RKO (cell line): Measurements from ENCODE around the gene TACR1.
A peak's percentile ranks its signal among the peaks of the same experiment; 100 is the strongest.
"Not testable (repeated sequence)": the region's sequence is repeated elsewhere in the genome, so short reads cannot be mapped to it uniquely, and the experiment has no call there.

Experiments used
- DNase-seq: peaks from one replicate; pipeline ENCODE4 v3.0.0-alpha.2; 2016; ENCODE audit warnings: low spot score

TACR1 gene

DNA sequence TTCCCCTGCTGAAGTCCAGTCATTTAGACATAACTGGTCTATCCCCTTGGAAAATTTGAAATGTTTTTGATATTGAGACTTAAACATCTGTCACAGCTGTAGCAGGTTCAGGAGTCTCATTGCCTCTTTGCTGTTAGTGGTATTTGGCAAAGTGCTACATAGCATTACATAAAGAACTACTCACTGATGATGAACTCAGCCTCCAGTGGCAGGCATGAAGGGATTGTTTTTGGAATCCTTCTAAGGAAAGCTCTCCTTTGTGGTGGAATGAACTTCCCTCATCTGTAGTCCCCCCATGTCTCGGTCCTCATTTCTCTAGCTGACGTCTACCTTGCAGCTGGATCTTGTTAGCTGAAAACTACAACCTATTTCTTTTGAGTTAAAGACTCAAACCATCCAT lies 111.6 kb downstream of the TACR1 start:
- DNase-seq = no peak

DNA sequence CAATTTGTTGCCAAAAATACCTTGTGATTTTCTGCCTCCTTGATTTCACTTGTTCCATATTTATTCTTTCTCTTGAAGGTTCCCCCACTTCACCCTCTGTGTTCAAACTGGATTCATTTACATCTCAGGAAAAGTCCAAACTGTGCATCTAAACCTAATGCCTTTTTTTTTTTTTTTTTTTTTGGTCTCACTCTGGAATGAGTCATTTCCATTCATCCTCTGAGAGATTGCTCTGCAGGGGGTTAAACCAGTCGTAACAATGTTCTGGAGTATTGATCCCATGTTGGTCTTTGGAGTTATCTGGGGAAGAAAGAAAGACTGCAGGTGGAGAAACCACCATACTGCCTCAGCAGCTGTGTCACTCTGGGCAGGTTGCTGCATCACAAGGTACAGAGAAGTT lies 119.7 kb downstream of the TACR1 start:
- DNase-seq = no peak

- DNase-seq = no peak
Observed at GRCh38 chr2:75077909-75078308, 121.4 kb downstream of the TACR1 start.

DNA sequence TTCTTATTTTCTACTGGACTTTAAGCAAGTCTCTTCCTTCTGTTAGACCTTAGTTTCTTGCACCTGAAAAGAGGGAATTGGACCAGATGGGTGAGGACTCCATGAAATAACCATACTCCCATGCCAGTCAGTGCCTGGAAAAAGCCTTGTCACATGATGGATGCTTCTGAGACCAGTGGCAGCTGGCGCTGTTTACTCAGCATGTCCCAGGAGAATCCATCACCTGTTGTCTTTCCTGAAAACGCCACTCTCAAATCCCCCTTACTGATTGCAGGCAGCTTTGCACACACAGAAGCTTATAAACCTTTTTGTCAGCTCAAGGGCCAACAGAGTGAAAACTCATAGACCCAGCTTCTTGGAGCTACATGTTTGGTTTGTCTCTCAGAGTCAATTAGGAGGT lies 123.2 kb downstream of the TACR1 start:
- DNase-seq = no peak

GRCh38 chr2:75074708-75075107 lies 124.6 kb downstream of the TACR1 start:
- no peak for DNase-seq

DNA sequence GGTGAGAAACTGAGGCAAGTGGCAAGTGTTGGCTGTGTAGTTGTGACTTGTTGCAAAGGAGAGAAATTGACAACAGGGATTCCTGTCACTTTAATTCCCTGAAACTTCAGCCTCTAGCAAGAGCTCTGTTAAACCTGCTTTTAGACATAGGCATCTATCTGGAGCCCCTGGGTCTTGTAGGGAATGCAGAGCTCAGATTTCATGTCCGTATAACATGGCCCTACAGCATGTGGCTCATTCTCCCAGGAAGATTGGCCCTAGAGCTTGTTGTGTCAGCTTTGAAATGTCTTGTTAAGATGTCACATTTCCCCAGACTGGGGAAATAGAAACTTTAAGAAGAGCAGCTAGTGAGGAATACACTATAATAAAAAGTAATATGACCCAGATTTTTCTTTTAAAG lies 125.1 kb downstream of the TACR1 start:
- DNase-seq = no peak

GRCh38 chr2:75071766-75072165 lies 127.6 kb downstream of the TACR1 start:
- DNase-seq = no peak

DNA sequence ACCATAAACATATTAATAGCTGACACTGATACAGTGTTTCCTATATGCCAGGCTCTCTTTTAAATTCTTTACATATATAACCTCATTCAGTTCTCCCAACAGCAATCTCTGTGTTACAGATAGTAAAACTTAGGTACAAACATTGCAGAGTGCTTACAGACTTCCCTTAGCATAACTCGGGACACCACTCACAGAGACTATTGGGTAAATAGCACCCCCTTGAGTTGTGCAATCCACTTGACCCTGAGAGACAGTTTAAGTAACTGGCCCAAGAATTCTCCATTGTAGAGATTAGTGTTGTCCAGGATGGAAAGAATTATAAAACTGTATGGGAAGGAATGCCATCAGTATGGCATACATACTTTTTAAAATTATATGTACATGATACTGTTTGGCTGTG lies 130.8 kb downstream of the TACR1 start:
- DNase-seq = no peak

DNA sequence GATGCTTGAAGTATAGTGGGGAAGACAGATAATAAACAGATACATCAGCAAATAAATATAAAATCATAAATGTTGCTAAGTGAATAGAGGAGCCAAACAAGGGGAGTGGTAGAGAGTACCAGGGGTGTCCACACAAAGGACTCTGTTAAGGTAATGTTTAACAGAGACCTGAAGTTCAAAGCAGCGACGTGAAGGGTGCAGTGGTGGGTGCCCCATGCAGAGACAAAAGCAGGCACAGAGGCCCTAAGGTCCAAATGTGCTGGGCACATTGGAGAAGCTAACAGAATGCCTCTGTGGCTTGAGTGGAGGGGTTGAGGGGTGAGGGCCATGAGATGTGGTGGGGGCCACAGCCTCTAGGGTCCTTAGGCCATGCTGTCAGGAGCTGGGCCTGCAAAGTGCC lies 131.8 kb downstream of the TACR1 start:
- no peak for DNase-seq

DNA sequence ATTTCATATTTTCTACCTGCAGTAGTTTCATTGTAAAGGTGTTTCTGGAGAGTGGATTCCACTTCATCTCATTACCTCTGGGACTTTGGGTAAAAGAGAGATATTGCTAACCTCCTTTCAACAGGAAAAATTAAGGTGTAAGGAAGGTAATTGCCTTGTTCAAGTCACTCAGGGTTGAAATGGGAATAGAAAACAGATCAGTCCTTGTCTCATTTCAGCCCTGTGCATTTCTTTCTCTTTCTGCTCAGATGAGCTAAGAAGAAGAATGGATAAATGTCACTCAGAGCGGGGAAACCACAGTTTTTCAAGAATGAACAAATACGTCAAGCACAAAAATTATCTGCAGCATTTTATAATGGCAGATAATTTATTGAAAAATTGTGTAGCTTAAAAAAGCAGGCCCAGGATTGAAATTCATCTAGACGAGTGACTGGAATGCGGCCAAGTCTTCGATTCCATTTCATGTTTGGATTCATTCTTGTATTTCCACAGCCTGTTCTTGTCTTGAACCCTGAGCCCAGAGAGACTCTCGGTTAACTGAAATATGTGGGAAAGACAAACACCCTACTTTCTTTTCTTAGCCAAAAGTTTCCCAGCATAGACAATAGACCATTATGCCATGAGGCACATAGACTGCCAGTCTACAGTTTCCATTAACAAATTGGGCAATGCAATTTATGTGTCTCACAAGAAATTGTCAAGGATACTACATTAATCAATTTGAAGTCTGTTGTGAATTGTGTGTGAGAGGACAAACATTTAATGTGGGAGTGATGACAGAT lies 133.0 kb downstream of the TACR1 start:
- no peak for DNase-seq

DNA sequence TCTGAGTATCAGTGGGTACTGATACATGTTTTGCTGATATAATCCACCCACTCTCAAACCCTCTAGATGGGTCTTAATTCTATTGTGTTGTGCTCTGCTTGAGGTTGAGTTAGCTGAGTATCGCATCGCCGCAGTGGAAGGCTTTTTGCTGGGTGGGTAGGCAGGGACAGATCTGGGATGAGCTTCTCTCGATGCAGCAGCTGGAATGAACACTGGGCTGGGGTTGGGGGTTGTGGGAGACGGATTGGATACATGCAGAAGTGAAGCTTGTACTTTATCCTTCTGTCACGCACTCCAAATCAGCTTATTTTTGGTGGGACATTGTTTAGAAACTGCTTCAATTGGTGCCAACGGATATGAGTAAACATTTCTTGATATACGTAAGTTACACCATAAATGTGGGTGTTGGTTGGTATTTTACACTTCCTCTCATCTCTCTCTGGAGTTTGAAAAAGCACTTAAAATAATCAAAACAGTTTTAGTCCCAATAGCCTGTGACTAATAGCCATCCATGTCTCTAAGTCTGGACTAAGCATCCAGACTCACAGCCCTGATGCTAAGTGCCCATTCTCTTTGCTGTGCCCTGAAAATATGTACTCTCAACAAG lies 133.8 kb downstream of the TACR1 start:
- DNase-seq = no peak

DNA sequence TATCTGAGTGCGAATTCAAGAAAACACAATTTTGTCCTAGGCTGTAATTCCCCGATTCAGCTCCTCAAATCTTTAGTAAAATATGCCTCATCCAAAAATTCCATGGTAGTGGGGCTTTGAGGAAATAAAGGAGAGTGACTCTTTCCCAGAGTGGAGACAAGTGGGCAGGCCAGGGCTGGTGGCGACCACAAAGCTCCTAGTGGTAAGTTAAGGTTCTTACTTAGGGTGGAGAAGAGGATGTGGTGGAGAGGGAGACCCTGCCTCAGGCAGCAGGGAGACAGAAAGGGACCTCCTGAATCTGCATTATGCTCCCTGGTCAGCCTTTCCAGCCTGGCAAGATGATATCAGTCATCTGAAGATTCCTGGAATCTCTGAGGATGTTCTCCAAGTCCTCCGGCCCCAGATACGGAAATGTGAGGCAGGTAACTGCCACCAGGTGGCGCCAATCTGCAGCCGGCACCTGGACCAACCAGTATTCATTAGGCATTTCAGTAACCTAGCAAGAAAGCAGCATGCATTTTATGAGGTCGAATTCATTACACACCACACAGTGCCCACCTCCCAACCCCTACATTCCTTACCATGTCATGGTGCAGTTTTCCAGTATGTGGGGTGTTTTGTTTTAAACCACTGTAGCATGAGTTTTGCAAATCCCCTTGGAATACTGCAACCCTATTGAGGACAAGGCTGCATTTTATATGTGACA lies 134.5 kb downstream of the TACR1 start:
- DNase-seq = peak; percentile 40

GRCh38 chr2:75063906-75064305 lies 135.4 kb downstream of the TACR1 start:
- DNase-seq = no peak

DNA sequence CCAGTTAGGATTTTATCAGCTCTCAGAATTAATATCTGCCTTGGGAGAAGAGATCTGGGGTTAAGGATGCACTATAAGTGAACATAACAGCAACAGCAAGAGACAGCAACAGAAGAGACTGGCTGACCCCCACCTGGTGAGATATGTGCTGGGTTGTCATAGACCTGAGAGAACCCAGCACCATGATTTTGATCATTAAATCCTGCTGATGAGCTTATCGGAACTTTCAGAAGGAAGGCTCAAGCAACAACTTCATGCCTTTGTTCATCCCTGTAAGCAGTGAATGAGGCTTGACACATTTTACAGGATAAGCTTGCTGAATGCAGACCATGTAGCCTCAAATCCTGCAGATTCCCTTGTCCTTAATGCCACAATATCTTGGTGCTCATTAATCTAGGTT lies 140.9 kb downstream of the TACR1 start:
- DNase-seq = no peak

GRCh38 chr2:75057150-75057549 lies 142.2 kb downstream of the TACR1 start:
- not testable (repeated sequence) for DNase-seq

DNA sequence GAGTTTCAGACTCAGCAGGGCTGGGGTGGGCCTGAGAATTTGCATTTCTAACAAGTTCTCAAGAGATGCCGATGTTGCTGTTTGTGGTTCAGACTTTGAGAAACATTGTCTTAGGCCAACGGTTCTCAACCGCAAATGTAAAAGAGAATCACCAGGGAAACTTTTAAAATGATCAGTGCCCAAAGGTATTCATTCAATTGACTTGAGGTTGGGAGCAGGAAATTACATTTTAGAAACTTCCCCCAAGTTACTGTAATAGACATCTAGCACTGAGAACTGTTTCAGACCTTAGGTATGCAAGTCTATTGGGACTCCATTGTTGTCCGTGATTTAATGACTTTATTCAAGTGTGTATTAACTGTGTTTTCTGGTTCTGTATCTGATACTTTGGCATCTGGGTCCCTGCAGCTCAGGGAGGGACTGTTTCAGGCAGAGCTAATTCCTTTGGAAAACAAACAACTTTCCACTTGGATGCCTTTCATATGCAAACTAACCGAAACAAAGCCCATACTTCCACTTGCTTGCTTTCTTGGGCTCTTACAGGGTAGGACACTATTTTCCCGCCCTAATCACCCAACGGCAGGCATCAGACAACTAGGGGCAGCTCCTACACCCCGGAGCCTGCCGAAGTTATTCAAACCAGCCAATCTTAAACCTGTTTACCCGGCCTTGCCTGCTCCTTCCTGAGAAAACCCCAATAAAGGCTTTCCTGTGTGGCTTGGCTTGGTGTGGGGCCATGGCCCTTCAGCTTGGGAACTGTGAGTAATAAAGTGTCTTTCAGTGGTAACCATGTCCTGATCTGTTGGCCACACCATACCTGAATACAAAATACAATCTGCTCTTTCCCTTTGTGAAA lies 143.3 kb downstream of the TACR1 start:
- no peak for DNase-seq

- DNase-seq = no peak
Observed at GRCh38 chr2:75055142-75055819, 144.0 kb downstream of the TACR1 start.

GRCh38 chr2:75054296-75054695 lies 145.0 kb downstream of the TACR1 start:
- peak; percentile 39 for DNase-seq

GRCh38 chr2:75053484-75054112 lies 145.7 kb downstream of the TACR1 start:
- peak; percentile 16 for DNase-seq

- peak; percentile 10 for DNase-seq
Observed at GRCh38 chr2:75047992-75048625, 151.2 kb downstream of the TACR1 start.
